ENCODE data around the gene CPNE9. TPM values are rescaled to one million over a fixed set of nuclear protein-coding genes. Genes with fewer than 3 reads are reported as not detected.

Gene CPNE9
- polyA plus RNA-seq, 1 of the 3 experiments (the other 2 are of a cell fraction) = 0.03 TPM

DNA sequence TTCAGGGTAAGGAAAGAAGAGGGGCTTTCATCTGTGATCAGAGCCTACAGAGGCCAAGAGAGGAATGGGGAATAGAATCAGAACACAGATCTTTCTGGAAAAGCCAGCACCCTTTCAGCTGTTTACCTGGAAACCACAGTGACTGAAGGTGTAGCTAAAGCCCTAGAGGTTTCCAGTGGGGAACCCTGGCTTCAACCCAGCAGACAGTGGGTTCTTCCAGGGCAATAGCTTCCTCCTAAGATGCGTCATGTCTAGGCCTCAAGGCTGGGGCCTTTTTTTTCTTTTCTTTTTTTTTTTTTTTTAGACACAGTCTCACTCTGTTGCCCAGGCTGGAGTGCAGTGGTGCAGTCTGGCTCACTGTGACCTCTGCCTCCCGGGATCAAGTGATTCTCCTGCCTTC is 3.1 kb upstream of the CPNE9 start:
- WGBS (ENCODE audit: low lambda C conversion rate) = 88% methylated on average over 2 of the region's 2 CpGs
- Histone ChIP-seq H2AFZ (ENCODE audit: low read depth) (no peak overlapping the region), H3K9ac (no peak overlapping the region), H3K9me2 (no peaks in the 10 kb centered on the region), H4K20me1 (ENCODE audit: insufficient read depth) (no peaks in the 10 kb centered on the region), H3K4me2 (no peak overlapping the region), H3K4me1 (ENCODE audit: control insufficient read depth in 1 of 2, insufficient read depth in 2 of 2, low read depth in 1 of 2, low read length in 1 of 2) (peaks cover 0 to 13% of the 10 kb centered on the region in 2 experiments; a peak in 1 of 4 replicates), H3F3A (replicated peaks; ENCODE audit: insufficient read depth) (no peaks in the 10 kb centered on the region), H3K27me3 (ENCODE audit: insufficient read depth) (no peaks in the 10 kb centered on the region), H3K36me3 (replicated peaks in 1 of 2; ENCODE audit: control insufficient read depth in 1 of 2, insufficient read depth in 2 of 2, low read length in 1 of 2) (peaks cover 0 to 26% of the 10 kb centered on the region in 2 experiments), H3K27ac (ENCODE audit: low read depth in 2 of 2, low read length in 1 of 2) (no peak overlapping the region), H3K9me3 (no peaks in the 10 kb centered on the region), H3K79me2 (ENCODE audit: insufficient read depth) (no peaks in the 10 kb centered on the region), H3K4me3 (ENCODE audit: low read depth in 2 of 2, low read length in 1 of 2) (no peak overlapping the region)
- CTCF ChIA-PET = no interaction called here
- no peak for DNase-seq
- TF ChIP-seq NFIC (IDR thresholded peaks at IDR 0.05; ENCODE audit: borderline replicate concordance) (no peak), MXI1 (IDR thresholded peaks at IDR 0.05; ENCODE audit: low read depth, low read length) (no peak), POLR2AphosphoS5 (IDR thresholded peaks at IDR 0.05; ENCODE audit: low read depth, low read length) (no peak), ELF1 (IDR thresholded peaks at IDR 0.05) (no peak), CHD2 (IDR thresholded peaks at IDR 0.05; ENCODE audit: low read length, partially characterized antibody) (no peak)
- TF ChIP-seq, protein P1, sequence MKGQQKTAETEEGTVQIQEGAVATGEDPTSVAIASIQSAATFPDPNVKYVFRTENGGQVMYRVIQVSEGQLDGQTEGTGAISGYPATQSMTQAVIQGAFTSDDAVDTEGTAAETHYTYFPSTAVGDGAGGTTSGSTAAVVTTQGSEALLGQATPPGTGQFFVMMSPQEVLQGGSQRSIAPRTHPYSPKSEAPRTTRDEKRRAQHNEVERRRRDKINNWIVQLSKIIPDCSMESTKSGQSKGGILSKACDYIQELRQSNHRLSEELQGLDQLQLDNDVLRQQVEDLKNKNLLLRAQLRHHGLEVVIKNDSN (IDR thresholded peaks at IDR 0.05; ENCODE audit: borderline replicate concordance, low read depth) = no peak
- TF ChIP-seq, protein P2, sequence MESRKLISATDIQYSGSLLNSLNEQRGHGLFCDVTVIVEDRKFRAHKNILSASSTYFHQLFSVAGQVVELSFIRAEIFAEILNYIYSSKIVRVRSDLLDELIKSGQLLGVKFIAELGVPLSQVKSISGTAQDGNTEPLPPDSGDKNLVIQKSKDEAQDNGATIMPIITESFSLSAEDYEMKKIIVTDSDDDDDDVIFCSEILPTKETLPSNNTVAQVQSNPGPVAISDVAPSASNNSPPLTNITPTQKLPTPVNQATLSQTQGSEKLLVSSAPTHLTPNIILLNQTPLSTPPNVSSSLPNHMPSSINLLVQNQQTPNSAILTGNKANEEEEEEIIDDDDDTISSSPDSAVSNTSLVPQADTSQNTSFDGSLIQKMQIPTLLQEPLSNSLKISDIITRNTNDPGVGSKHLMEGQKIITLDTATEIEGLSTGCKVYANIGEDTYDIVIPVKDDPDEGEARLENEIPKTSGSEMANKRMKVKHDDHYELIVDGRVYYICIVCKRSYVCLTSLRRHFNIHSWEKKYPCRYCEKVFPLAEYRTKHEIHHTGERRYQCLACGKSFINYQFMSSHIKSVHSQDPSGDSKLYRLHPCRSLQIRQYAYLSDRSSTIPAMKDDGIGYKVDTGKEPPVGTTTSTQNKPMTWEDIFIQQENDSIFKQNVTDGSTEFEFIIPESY (IDR thresholded peaks at IDR 0.05; ENCODE audit: borderline replicate concordance, low read depth) = no peak
- TF ChIP-seq, protein P3, sequence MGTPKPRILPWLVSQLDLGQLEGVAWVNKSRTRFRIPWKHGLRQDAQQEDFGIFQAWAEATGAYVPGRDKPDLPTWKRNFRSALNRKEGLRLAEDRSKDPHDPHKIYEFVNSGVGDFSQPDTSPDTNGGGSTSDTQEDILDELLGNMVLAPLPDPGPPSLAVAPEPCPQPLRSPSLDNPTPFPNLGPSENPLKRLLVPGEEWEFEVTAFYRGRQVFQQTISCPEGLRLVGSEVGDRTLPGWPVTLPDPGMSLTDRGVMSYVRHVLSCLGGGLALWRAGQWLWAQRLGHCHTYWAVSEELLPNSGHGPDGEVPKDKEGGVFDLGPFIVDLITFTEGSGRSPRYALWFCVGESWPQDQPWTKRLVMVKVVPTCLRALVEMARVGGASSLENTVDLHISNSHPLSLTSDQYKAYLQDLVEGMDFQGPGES (IDR thresholded peaks at IDR 0.05; ENCODE audit: low read depth, low read length) = no peak
- TF ChIP-seq, protein P4, sequence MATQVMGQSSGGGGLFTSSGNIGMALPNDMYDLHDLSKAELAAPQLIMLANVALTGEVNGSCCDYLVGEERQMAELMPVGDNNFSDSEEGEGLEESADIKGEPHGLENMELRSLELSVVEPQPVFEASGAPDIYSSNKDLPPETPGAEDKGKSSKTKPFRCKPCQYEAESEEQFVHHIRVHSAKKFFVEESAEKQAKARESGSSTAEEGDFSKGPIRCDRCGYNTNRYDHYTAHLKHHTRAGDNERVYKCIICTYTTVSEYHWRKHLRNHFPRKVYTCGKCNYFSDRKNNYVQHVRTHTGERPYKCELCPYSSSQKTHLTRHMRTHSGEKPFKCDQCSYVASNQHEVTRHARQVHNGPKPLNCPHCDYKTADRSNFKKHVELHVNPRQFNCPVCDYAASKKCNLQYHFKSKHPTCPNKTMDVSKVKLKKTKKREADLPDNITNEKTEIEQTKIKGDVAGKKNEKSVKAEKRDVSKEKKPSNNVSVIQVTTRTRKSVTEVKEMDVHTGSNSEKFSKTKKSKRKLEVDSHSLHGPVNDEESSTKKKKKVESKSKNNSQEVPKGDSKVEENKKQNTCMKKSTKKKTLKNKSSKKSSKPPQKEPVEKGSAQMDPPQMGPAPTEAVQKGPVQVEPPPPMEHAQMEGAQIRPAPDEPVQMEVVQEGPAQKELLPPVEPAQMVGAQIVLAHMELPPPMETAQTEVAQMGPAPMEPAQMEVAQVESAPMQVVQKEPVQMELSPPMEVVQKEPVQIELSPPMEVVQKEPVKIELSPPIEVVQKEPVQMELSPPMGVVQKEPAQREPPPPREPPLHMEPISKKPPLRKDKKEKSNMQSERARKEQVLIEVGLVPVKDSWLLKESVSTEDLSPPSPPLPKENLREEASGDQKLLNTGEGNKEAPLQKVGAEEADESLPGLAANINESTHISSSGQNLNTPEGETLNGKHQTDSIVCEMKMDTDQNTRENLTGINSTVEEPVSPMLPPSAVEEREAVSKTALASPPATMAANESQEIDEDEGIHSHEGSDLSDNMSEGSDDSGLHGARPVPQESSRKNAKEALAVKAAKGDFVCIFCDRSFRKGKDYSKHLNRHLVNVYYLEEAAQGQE (IDR thresholded peaks at IDR 0.05; ENCODE audit: low read depth, low read length) = no peak
- POLR2A ChIA-PET = interaction anchor here (0.8 kb wide), 1 partner anchor 30 kb away, joined by 3 read pairs; no protein-coding TSS in a partner anchor
